Mononuclear cell (primary cell): ENCODE measurements around the gene ODAD2. TPM values are rescaled to one million over a fixed set of nuclear protein-coding genes. Genes with fewer than 3 reads are reported as not detected.
"Not testable (repeated sequence)": the region's sequence is repeated elsewhere in the genome, so short reads cannot be mapped to it uniquely, and the experiment has no call there.

Source experiments
- H3K27me3 ChIP-seq: 2 replicates; pipeline ENCODE4 v1.6.0; 2011; ENCODE audit warnings: low read length, control low read depth; ENCODE audit not compliant: insufficient read depth
- H3K4me1 ChIP-seq: 2 replicates; pipeline ENCODE4 v1.5.1; 2011; ENCODE audit warnings: mild to moderate bottlenecking, low read length, control low read depth; ENCODE audit not compliant: insufficient read depth
- H3K4me3 ChIP-seq: 2 replicates; pipeline ENCODE4 v1.5.1; 2011; ENCODE audit warnings: mild to moderate bottlenecking, low read length, moderate library complexity
- H3K9me3 ChIP-seq: 2 replicates; pipeline ENCODE4 v1.5.1; 2011; ENCODE audit warnings: low read depth, mild to moderate bottlenecking, control low read depth, low read length
- total RNA-seq: library from RNA; depleted of rRNA; stranded (reverse); fragments of >200 nt; gene quantifications from one replicate; pipeline ENCODE4 v1.2.3, GENCODE V29; 2012

ODAD2 gene
- total RNA-seq, 1 donor: 0.10 TPM

DNA sequence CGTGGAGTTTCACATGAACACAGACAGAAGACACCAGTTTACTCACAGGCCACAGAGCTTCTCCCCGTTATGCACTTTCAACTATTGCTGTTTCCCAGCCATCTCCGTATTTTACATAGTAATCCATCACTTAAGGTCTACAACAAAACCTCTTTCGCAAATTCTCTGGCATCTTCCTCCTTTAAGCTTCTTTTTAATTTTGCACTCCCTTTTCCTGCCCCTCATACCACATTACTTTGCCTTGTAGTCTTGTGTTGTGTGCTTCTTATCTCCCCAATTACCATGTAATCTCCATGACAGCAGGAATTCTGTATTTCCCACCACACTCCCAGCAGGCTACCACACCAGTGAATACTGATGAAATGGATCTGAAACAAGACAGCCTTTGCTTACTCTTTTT is 87.3 kb downstream of the ODAD2 start:
- Histone ChIP-seq H3K27me3 (no peaks in the 10 kb centered on the region), H3K9me3 (no peaks in the 10 kb centered on the region), H3K4me3 (no peak overlapping the region), H3K4me1 (no peaks in the 10 kb centered on the region)

DNA sequence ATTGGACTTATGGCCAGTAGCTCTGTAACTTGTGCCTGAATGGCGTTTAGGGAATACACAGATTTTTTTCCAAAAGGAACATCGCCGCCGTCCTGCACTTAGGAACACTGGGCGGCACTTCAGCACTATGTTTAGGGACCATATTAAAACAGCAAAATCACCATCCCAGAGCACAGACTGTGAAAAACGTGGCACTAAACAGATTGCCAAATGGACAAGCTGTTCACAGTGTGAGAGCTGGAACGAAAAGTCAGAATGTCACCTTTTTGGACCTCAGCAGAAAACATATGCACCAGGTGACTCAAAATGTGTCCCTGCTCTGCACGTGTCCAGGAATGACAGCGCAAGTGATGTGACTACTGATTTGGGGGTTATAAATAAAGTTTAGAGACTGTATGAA is 87.9 kb downstream of the ODAD2 start:
- Histone ChIP-seq H3K4me1 (no peaks in the 10 kb centered on the region), H3K9me3 (no peaks in the 10 kb centered on the region), H3K4me3 (no peak overlapping the region), H3K27me3 (no peaks in the 10 kb centered on the region)

DNA sequence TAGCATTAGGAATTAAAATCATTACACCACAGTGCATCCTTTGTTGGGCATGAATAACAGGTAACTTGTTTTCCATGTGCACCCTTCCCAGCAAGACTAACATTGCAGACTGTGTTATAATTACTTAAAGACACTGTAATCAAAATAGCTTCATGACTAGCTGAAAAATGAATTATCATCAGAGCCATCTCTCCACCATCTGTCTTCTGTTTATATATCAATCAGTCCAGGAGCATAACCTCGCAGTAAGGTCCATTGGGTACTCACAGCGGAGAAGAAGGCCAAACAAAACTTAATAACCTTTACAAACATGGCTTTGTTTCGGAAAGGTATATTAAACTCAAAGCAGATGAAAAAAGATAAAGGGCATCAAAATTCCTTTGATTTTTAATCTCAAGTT is 90.6 kb downstream of the ODAD2 start:
- Histone ChIP-seq H3K4me3 (no peak overlapping the region), H3K27me3 (no peaks in the 10 kb centered on the region), H3K9me3 (no peaks in the 10 kb centered on the region), H3K4me1 (no peaks in the 10 kb centered on the region)

DNA sequence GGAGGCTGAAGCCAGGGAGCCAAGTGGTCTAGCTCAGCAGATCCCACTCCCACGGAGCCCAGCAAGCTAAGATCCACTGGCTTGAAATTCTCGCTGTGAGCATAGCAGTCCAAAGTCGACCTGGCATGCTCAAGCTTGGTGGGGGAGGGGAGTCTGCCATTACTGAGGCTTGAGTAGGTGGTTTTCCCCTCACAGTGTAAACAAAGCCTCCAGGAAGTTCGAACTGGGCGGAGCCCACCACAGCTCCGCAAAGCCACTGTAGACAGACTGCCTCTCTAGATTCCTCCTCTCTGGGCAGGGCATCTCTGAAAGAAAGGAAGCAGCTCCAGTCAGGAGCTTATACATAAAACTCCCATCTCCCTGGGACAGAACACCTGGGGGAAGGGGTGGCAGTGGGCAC is 99.4 kb downstream of the ODAD2 start:
- not testable (repeated sequence) for H3K9me3 ChIP-seq, H3K4me1 ChIP-seq, H3K27me3 ChIP-seq, H3K4me3 ChIP-seq

GRCh38 chr10:27899058-27899457 is 99.8 kb downstream of the ODAD2 start:
- Histone ChIP-seq H3K4me1 (no peaks in the 10 kb centered on the region), H3K9me3 (no peaks in the 10 kb centered on the region), H3K4me3 (no peak overlapping the region), H3K27me3 (no peaks in the 10 kb centered on the region)

DNA sequence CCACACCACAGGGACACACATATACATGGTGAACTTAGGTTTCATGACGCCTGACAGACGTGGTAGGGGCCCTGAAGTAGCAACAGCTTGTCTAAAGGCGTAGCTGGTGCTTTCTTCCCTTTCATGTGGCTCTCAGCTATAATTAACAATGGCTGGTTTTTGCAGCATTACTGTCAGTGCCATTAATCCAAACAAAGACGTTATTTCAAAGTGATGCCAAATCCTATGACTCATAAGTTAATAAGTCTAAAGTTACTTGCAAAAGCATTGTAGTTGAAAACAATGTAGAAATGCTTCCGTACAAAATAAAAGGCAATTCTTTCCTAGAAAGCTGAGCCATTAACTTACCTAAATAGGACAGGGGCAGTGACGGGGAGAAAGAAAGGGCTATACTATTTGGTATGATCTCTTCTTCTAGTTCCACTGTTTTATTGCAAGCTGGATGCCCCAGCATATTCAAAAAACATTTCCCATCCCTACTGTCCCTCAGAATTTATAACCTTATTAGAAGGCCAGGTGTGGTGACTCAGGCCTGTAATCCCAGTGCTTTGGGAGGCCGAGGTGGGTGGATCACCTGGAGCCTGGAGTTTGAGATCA is 105.4 kb downstream of the ODAD2 start:
- no peaks in the 10 kb centered on the region for H3K9me3 ChIP-seq
- H3K4me1 ChIP-seq: no peaks in the 10 kb centered on the region
- H3K27me3 ChIP-seq: no peaks in the 10 kb centered on the region
- H3K4me3 ChIP-seq: no peak overlapping the region

GRCh38 chr10:27890971-27891370 is 107.9 kb downstream of the ODAD2 start:
- H3K4me1 ChIP-seq: no peaks in the 10 kb centered on the region

DNA sequence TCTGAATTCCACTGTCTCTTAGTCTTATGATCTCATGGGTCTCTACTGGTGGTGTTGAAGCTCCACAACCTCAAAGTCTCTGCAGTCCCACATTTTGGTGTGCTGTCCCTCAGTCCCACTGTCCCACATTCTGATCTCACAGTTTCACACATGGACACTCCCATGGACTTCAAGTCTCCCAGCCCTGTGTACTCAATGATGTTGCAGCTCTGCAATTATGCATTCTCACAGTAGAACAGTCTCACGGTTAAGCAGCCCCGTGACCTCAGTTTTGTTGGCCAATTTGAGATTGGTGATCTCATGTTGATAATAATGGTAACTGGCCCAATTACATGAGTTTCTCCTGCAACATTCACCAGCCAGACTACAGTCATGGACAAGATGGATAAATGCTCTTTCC is 109.4 kb downstream of the ODAD2 start:
- Histone ChIP-seq H3K27me3 (no peaks in the 10 kb centered on the region), H3K4me3 (no peak overlapping the region), H3K9me3 (peaks cover 8% of the 10 kb centered on the region), H3K4me1 (no peaks in the 10 kb centered on the region)

More at GRCh38 chr10:27890971-27891370, 107.9 kb downstream of the ODAD2 start:
- Histone ChIP-seq H3K9me3 (peaks cover 8% of the 10 kb centered on the region), H3K4me3 (no peak overlapping the region), H3K27me3 (no peaks in the 10 kb centered on the region)

GRCh38 chr10:27884185-27884641 is 114.7 kb downstream of the ODAD2 start:
- H3K27me3 ChIP-seq: no peaks in the 10 kb centered on the region
- no peaks in the 10 kb centered on the region for H3K4me1 ChIP-seq
- no peak overlapping the region for H3K4me3 ChIP-seq
- peaks cover 8% of the 10 kb centered on the region for H3K9me3 ChIP-seq

DNA sequence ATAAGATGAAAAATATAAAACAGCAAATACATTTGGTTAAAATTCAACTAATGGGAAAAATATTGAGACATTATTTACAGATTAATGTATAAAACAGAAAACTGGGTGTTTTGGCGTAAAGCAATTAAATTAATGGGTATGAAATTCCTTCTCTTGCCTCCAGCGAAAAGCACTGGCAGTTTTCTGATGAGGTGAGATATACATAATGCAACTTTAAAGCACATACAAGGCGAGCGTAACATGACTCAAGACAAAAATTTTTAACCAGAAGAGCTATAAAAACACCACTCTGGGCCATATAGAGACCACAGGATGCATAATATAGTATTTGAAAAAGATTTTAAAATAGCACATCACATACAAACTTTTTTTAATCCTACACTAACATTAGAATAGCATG is 120.6 kb downstream of the ODAD2 start:
- no peaks in the 10 kb centered on the region for H3K4me1 ChIP-seq
- no peaks in the 10 kb centered on the region for H3K9me3 ChIP-seq
- no peak overlapping the region for H3K4me3 ChIP-seq
- no peaks in the 10 kb centered on the region for H3K27me3 ChIP-seq

DNA sequence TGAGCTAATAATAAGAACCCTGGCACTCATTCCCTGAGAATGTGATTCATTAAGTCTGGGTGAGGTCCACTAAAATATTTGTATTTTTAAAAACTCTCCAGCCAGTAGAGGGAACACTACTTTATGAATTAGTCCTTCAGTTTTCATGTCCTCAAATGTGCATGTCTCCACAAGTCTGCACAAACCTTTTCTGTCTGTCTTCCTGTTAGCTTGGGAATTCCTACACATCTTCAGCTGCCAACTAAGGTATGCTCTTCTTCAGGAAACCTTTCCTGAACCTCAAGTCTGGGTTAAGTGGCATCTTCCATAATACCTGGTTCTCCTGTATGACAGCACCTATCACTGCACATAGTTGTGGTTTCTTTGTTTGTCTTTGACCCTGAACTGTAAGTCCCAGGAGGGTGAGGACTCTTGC is 133.7 kb downstream of the ODAD2 start:
- no peaks in the 10 kb centered on the region for H3K27me3 ChIP-seq
- H3K4me1 ChIP-seq: no peaks in the 10 kb centered on the region
- H3K9me3 ChIP-seq: no peaks in the 10 kb centered on the region
- no peak overlapping the region for H3K4me3 ChIP-seq

GRCh38 chr10:27861781-27862180 is 137.1 kb downstream of the ODAD2 start:
- no peaks in the 10 kb centered on the region for H3K27me3 ChIP-seq
- no peaks in the 10 kb centered on the region for H3K9me3 ChIP-seq
- no peaks in the 10 kb centered on the region for H3K4me1 ChIP-seq
- no peak overlapping the region for H3K4me3 ChIP-seq

- Histone ChIP-seq H3K4me3 (no peak overlapping the region), H3K9me3 (no peaks in the 10 kb centered on the region), H3K4me1 (no peaks in the 10 kb centered on the region), H3K27me3 (no peaks in the 10 kb centered on the region)
Measured at GRCh38 chr10:27857616-27858015, 141.3 kb downstream of the ODAD2 start.

DNA sequence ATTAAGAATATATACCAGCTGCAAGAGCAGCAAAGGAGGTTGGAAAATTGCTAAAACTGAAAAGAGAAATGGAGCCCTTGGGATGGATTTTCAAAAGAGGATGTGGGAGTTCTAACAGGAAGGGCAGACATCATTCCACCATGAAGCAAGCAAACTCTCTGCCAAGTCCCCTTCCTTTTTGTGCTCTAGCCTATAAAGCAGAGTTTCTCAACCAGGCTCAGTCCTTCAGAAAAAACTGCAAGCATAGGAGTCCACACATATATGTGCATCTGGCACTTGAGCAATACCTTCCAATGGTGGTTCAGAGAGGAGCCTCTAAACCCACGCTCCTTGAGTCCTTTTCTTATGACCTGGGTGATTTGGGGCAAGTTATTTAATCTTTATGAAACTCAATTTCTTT is 154.7 kb downstream of the ODAD2 start:
- Histone ChIP-seq H3K4me1 (peaks cover 17% of the 10 kb centered on the region), H3K27me3 (no peaks in the 10 kb centered on the region)

DNA sequence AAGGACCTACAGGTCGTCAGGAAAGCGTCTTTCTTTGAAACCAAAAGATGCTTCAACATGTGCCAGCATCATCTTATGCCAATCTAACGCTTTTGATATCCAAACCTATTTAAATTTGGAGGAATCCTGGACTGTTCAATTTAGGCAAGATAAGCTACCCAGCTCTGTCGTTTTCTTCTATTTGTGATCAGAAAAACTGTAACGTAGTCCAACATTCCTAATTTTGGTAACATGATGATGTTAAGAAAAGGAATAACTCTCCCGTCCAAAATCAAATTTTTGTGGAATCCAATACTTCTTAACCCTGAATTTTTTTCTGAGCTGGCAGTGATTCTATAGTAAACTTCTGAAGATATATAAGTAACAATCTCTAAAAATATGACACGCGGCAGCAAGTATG is 160.0 kb downstream of the ODAD2 start:
- Histone ChIP-seq H3K4me1 (peaks cover 7% of the 10 kb centered on the region), H3K27me3 (no peaks in the 10 kb centered on the region), H3K9me3 (no peaks in the 10 kb centered on the region), H3K4me3 (no peak overlapping the region)

More for the DNA sequence above, 154.7 kb downstream of the ODAD2 start:
- no peaks in the 10 kb centered on the region for H3K9me3 ChIP-seq
- no peak overlapping the region for H3K4me3 ChIP-seq

- H3K9me3 ChIP-seq: no peaks in the 10 kb centered on the region
- H3K4me1 ChIP-seq: peaks cover 1% of the 10 kb centered on the region
- no peaks in the 10 kb centered on the region for H3K27me3 ChIP-seq
- no peak overlapping the region for H3K4me3 ChIP-seq
Measured at GRCh38 chr10:27838361-27838760, 160.5 kb downstream of the ODAD2 start.
